ENCODE results near the gene PLB1.
A peak's percentile ranks its signal among the peaks of the same experiment; 100 is the strongest.

Gene PLB1

GRCh38 chr2:28610583-28611201 lies 114.8 kb downstream of the PLB1 start:
- no peak for DNase-seq (ENCODE audit: low read depth in 1 of 2, low spot score in 1 of 2)

DNA sequence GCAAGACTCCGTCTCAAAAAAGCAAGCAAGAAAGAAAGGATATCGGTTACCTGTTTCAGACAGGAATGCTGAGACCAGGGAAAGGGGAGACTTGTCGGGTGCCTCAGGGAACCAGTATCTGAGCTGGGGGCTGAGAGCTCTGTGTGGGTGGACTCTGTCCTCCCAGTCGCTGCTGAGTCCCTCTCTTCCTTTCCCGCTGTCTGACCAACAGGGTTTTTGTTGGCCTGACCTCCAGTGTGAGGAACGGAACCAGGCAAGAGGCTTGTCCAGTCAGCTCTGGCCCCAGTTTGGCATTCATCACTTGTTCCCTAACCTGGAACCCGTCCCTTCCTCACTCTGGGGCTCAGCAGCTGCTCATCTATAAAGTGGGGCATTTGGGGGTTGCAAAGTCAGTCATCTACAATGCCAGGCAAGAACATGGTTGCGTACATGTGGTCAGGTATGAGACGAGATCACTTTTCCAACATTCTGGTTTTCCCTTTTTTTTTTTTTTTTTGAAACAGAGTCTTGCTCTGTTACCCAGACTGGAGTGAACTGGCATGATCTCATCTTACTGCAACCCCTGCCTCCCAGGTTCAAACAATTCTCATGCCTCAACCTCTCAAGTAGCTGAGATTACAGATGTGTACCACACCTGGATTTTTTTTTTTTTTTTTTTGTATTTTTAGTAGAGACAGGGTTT lies 116.4 kb downstream of the PLB1 start:
- no peak for DNase-seq (ENCODE audit: low read depth in 1 of 2, low spot score in 1 of 2)

GRCh38 chr2:28613186-28613585 lies 117.3 kb downstream of the PLB1 start:
- no peak for DNase-seq (ENCODE audit: low read depth in 1 of 2, low spot score in 1 of 2)

GRCh38 chr2:28613633-28614501 lies 118.0 kb downstream of the PLB1 start:
- DNase-seq (ENCODE audit: low read depth in 1 of 2, low spot score in 1 of 2), result peak in 1 of 2 donors; percentile 27

GRCh38 chr2:28615706-28616105 lies 119.8 kb downstream of the PLB1 start:
- DNase-seq (ENCODE audit: low read depth in 1 of 2, low spot score in 1 of 2), result no peak

- DNase-seq (ENCODE audit: low read depth in 1 of 2, low spot score in 1 of 2), result no peak
Measured at GRCh38 chr2:28616396-28616999, 120.6 kb downstream of the PLB1 start.

DNA sequence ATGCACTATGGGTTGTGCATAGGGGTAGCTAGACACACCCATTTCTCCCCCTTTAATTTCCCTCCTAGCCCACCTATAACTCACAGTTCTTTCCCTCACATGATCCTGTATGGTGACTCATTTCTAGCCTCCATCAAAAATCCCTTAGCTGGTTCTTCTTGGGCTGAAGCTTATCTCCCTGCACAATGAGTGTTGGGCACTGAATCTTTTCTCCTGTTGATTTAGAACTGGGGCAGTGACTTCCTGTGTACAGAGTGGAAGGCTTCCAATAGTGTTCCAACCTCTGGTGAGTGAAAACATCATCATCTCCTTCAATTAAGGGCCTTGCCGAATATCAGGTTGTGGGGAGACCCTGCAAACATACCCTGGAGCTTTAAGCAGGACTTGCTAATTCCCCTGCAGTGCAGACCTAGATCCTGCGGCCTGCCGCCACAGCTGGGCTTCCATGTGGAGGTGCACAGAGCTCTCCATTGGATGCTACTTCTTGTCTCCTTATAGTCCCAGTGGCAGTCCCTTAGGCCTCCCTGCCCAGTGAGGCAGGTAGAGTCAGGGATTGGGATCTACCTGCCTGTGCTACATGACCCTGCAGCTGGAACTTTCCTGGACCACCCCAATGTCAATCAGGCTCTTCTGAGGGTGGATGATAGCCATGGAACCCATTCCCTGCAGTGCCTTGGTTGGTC lies 121.8 kb downstream of the PLB1 start:
- no peak for DNase-seq (ENCODE audit: low read depth in 1 of 2, low spot score in 1 of 2)

DNA sequence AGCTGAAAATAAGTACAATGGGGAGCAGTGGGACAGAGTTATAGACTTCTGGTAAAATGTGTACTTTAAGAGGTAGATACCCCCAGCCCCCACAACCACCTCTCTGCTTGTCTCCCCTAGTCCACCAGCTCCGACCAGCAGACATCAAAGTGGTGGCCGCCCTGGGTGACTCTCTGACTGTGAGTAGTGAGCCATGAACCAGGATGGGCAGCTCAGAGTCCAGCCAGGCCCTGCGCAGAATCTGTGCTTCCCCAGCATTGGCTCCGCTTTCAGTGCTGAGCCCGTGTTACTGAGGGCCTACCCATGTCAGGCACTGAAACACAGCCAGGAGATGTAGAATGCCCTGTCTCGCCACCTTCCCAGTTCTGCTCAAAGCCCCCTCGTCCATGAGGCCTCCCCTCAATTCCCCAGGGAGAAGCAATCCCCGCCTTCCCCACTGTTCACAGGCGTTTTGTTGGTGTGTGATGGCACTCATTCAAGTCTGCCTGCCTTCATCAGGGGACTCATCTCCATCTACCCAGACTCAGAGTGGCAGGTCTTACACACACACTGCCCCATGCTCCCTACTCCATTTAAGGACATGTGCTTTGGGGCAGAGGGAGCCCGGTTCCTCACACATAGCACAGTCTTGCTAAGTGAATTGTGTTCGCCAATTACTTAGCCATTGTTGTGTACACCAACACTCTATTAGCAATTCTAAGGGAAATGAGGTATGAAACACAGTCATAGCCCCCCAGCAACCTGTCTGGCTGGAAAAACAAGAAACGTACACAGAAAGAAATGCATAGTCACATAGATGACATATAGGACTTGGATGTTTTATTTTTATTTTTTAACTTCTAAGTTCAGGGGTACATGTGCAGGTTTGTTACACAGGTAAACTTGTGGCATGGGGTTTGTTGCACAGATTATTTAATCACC lies 122.6 kb downstream of the PLB1 start:
- no peak for DNase-seq (ENCODE audit: low read depth in 1 of 2, low spot score in 1 of 2)

GRCh38 chr2:28619213-28620196 lies 123.6 kb downstream of the PLB1 start:
- no peak for DNase-seq (ENCODE audit: low read depth in 1 of 2, low spot score in 1 of 2)

DNA sequence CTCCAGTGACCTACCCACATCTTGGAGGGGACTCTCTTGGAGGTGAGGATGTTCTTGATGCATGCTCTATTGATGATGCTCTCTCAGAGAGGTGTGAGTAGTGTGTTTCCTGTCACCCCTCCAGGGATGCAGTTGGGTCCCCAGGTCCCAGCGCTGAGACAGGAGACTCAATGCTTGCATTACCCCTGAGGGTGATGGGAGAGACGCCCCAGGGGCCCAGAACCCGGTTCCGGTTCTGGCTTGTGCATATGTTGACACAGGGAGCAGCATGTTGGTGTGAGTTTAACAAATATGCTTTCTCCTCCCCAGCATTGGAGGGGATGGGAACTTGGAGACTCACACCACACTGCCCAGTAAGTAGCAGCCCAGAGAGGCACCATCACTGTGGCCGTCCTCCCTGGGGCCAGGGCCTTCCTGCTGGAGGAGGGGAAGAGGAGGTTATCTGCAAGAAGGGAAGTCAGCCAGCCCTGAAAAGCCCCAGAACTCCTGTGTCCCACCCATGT lies 124.5 kb downstream of the PLB1 start:
- no peak for DNase-seq (ENCODE audit: low read depth in 1 of 2, low spot score in 1 of 2)

DNA sequence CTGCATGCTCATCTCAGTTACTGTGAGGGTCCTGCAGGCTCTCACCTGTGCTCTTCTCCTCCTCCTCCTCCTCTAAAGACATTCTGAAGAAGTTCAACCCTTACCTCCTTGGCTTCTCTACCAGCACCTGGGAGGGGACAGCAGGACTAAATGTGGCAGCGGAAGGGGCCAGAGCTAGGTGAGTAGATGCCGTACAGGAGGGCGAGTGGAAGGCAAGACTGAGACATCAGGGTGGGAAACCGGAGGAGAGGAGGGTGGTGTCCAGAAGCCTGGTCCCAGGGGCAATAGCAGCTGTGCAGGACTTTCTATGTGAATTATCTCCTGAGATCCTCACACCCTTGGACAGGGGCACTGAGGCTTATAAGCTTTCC lies 124.9 kb downstream of the PLB1 start:
- DNase-seq (ENCODE audit: low read depth in 1 of 2, low spot score in 1 of 2), result no peak

DNA sequence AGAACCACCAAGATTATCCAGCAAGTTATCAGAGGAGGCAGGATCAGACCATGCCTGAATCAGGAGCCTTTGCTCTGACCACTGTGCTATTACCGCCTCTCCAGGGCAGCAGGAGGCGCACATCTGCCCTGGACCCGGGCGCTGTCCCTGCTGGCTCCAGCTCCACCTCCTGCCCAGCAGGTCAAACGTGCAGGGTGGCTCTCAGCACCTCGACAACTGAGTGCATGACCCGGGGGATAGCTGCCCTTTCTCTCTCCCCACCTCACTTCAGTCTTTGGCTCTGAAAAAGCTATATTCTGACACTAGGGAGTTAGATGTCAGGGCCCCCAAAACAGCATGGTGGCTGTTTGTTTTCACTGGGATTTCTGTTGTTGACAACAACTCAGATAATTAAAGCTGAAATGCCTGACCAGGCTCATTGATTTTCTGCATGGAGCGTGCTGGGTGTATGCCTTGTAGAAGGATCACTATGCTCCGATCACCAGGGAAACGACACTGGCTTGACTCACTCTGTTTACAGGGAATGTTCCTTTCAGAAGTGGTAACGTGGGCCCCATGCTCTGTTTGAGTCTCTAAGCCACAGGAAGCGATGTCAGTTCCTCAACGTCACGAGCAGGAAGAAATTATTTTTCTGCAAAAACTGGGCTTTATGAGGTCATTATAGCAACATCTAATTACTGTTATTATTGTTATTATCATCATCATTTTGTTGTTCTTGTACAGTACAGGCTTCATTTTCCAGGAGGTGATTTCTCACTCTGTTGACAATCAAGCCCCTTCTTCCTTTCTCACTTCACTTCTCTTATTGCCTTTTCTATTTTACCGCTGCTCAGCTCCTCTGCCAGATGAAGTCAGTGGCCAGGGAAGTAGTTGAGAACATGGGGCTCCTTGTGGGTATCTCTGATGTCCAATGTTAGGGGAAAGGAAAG lies 125.6 kb downstream of the PLB1 start:
- peak in 1 of 2 donors; percentile 50 for DNase-seq (ENCODE audit: low read depth in 1 of 2, low spot score in 1 of 2)

DNA sequence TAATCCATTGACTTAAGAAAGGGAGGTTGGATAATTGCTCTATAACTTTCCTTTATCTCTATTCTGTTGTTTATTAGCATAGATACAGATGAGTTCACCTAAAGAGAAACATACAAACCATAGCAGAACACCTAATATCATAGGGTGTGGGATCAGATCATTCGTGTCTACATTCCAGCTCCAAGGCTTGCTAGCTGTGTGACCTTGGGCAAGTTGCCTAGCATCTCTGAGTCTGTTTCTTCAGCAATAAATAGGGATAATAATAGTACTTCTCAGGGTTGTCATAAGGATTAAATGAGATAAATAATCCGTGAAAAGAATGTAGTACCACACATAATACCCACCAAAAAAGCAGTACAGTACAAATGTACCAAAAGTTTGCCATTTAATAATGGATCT lies 126.2 kb downstream of the PLB1 start:
- no peak for DNase-seq (ENCODE audit: low read depth in 1 of 2, low spot score in 1 of 2)

DNA sequence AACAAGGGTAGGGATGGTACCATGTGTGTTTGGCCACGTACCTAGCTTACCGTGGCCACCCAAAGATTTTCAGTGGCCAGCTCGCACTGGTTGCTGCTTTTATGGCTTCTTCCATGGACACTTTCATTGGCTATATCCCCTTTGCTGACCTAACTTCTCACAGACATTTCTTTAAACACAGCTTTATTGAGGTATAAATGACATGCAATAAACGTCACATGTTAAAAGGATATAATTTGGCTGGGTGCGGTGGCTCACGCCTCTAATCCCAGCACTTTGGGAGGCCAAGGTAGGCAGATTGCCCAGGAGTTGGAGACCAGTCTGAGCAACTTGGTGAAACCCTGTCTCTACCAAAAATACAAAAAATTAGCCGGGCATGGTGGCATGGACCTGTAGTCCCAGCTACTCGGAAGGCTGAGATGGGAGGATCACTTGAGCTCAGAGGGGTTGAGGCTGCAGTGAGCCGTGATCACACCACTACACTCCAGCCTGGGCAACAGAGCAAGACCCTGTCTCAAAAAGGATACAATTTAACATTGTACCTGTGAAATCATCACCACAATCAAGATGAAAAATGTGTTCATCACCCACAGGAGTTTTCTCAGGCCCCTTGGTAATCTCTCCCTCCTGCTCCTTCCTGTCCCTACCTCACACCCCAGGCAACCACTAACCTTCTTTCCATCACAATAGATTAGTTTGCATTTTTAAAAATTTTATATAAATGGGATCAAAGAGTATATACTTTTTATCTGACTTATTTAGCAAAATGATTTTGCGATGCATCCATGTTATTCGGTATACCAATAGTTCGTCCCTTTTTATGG lies 127.9 kb downstream of the PLB1 start:
- no peak for DNase-seq (ENCODE audit: low read depth in 1 of 2, low spot score in 1 of 2)

GRCh38 chr2:28624436-28624792 lies 128.6 kb downstream of the PLB1 start:
- no peak for DNase-seq (ENCODE audit: low read depth in 1 of 2, low spot score in 1 of 2)

- peak; percentile 26 to 31 for DNase-seq (ENCODE audit: low read depth in 1 of 2, low spot score in 1 of 2)
Measured at GRCh38 chr2:28624793-28625701, 129.2 kb downstream of the PLB1 start.
